ENCODE results near the gene ADAM10. TPM values are rescaled to one million over a fixed set of nuclear protein-coding genes. Genes with fewer than 3 reads are reported as not detected.

The ADAM10 gene
- total RNA-seq, 1 experiment from 2014 or later, result 133 TPM

DNA sequence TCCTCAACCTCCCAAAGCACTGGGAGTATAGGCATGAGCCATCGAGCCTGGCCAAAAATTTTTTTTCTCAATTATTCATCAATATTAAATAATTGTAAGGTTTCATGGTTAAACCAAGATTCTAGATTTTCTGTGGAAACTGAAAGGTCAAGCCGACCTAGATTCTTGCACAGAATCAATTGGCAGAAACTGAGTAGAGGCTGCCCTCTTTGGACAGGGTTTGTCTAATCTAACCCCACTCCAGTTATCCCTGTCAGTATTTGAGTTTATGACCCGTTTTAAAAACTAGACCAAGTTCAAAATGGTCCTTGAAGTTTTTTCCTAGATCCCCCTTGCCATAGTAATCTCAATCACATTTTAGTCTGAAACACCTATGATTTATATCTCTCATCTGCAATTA, 8.6 kb upstream of the ADAM10 start:
- ATAC-seq (no peak), DNase-seq (ENCODE audit: low spot score) (no peak)
- no peaks in the 10 kb centered on the region for H3K27me3 Mint-ChIP-seq (ENCODE audit: low read depth)
- H3K9me3 Mint-ChIP-seq, result no peaks in the 10 kb centered on the region
- no peak for TF ChIP-seq CREM (CRISPR knock-in tag; IDR thresholded peaks at IDR 0.05)
- no peak for TF ChIP-seq ZBTB21 (CRISPR knock-in tag; IDR thresholded peaks at IDR 0.05; ENCODE audit: borderline replicate concordance)
- TF ChIP-seq GTF2I (CRISPR knock-in tag; conservative IDR thresholded peaks at IDR 0.05), result no peak
- TF ChIP-seq, protein P1, sequence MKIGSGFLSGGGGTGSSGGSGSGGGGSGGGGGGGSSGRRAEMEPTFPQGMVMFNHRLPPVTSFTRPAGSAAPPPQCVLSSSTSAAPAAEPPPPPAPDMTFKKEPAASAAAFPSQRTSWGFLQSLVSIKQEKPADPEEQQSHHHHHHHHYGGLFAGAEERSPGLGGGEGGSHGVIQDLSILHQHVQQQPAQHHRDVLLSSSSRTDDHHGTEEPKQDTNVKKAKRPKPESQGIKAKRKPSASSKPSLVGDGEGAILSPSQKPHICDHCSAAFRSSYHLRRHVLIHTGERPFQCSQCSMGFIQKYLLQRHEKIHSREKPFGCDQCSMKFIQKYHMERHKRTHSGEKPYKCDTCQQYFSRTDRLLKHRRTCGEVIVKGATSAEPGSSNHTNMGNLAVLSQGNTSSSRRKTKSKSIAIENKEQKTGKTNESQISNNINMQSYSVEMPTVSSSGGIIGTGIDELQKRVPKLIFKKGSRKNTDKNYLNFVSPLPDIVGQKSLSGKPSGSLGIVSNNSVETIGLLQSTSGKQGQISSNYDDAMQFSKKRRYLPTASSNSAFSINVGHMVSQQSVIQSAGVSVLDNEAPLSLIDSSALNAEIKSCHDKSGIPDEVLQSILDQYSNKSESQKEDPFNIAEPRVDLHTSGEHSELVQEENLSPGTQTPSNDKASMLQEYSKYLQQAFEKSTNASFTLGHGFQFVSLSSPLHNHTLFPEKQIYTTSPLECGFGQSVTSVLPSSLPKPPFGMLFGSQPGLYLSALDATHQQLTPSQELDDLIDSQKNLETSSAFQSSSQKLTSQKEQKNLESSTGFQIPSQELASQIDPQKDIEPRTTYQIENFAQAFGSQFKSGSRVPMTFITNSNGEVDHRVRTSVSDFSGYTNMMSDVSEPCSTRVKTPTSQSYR (CRISPR knock-in tag; IDR thresholded peaks at IDR 0.05), result no peak
- no peak for TF ChIP-seq HMGA2 (CRISPR knock-in tag; IDR thresholded peaks at IDR 0.05)
- TF ChIP-seq ZNF423 (CRISPR knock-in tag; IDR thresholded peaks at IDR 0.05), result no peak
- no peak for TF ChIP-seq NR1H2 (CRISPR knock-in tag; IDR thresholded peaks at IDR 0.05)
- no peak for TF ChIP-seq MXD4 (CRISPR knock-in tag; IDR thresholded peaks at IDR 0.05; ENCODE audit: borderline replicate concordance)
- TF ChIP-seq, protein P2, sequence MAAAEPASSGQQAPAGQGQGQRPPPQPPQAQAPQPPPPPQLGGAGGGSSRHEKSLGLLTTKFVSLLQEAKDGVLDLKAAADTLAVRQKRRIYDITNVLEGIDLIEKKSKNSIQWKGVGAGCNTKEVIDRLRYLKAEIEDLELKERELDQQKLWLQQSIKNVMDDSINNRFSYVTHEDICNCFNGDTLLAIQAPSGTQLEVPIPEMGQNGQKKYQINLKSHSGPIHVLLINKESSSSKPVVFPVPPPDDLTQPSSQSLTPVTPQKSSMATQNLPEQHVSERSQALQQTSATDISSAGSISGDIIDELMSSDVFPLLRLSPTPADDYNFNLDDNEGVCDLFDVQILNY (CRISPR knock-in tag; IDR thresholded peaks at IDR 0.05), result no peak
- TF ChIP-seq, protein P3, sequence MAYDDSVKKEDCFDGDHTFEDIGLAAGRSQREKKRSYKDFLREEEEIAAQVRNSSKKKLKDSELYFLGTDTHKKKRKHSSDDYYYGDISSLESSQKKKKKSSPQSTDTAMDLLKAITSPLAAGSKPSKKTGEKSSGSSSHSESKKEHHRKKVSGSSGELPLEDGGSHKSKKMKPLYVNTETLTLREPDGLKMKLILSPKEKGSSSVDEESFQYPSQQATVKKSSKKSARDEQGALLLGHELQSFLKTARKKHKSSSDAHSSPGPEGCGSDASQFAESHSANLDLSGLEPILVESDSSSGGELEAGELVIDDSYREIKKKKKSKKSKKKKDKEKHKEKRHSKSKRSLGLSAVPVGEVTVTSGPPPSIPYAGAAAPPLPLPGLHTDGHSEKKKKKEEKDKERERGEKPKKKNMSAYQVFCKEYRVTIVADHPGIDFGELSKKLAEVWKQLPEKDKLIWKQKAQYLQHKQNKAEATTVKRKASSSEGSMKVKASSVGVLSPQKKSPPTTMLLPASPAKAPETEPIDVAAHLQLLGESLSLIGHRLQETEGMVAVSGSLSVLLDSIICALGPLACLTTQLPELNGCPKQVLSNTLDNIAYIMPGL (CRISPR knock-in tag; IDR thresholded peaks at IDR 0.05), result no peak
- TF ChIP-seq SMAD3 (CRISPR knock-in tag; IDR thresholded peaks at IDR 0.05; ENCODE audit: borderline replicate concordance), result no peak
- TF ChIP-seq, protein P4, sequence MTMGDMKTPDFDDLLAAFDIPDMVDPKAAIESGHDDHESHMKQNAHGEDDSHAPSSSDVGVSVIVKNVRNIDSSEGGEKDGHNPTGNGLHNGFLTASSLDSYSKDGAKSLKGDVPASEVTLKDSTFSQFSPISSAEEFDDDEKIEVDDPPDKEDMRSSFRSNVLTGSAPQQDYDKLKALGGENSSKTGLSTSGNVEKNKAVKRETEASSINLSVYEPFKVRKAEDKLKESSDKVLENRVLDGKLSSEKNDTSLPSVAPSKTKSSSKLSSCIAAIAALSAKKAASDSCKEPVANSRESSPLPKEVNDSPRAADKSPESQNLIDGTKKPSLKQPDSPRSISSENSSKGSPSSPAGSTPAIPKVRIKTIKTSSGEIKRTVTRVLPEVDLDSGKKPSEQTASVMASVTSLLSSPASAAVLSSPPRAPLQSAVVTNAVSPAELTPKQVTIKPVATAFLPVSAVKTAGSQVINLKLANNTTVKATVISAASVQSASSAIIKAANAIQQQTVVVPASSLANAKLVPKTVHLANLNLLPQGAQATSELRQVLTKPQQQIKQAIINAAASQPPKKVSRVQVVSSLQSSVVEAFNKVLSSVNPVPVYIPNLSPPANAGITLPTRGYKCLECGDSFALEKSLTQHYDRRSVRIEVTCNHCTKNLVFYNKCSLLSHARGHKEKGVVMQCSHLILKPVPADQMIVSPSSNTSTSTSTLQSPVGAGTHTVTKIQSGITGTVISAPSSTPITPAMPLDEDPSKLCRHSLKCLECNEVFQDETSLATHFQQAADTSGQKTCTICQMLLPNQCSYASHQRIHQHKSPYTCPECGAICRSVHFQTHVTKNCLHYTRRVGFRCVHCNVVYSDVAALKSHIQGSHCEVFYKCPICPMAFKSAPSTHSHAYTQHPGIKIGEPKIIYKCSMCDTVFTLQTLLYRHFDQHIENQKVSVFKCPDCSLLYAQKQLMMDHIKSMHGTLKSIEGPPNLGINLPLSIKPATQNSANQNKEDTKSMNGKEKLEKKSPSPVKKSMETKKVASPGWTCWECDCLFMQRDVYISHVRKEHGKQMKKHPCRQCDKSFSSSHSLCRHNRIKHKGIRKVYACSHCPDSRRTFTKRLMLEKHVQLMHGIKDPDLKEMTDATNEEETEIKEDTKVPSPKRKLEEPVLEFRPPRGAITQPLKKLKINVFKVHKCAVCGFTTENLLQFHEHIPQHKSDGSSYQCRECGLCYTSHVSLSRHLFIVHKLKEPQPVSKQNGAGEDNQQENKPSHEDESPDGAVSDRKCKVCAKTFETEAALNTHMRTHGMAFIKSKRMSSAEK (CRISPR knock-in tag; IDR thresholded peaks at IDR 0.05; ENCODE audit: borderline replicate concordance), result no peak
- TF ChIP-seq, protein P5, sequence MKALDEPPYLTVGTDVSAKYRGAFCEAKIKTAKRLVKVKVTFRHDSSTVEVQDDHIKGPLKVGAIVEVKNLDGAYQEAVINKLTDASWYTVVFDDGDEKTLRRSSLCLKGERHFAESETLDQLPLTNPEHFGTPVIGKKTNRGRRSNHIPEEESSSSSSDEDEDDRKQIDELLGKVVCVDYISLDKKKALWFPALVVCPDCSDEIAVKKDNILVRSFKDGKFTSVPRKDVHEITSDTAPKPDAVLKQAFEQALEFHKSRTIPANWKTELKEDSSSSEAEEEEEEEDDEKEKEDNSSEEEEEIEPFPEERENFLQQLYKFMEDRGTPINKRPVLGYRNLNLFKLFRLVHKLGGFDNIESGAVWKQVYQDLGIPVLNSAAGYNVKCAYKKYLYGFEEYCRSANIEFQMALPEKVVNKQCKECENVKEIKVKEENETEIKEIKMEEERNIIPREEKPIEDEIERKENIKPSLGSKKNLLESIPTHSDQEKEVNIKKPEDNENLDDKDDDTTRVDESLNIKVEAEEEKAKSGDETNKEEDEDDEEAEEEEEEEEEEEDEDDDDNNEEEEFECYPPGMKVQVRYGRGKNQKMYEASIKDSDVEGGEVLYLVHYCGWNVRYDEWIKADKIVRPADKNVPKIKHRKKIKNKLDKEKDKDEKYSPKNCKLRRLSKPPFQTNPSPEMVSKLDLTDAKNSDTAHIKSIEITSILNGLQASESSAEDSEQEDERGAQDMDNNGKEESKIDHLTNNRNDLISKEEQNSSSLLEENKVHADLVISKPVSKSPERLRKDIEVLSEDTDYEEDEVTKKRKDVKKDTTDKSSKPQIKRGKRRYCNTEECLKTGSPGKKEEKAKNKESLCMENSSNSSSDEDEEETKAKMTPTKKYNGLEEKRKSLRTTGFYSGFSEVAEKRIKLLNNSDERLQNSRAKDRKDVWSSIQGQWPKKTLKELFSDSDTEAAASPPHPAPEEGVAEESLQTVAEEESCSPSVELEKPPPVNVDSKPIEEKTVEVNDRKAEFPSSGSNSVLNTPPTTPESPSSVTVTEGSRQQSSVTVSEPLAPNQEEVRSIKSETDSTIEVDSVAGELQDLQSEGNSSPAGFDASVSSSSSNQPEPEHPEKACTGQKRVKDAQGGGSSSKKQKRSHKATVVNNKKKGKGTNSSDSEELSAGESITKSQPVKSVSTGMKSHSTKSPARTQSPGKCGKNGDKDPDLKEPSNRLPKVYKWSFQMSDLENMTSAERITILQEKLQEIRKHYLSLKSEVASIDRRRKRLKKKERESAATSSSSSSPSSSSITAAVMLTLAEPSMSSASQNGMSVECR (CRISPR knock-in tag; IDR thresholded peaks at IDR 0.05; ENCODE audit: borderline replicate concordance), result no peak
- no peak overlapping the region for H3K4me3 Mint-ChIP-seq
- ChIA-PET CTCF (no interaction called here), POLR2A (no interaction called here)
- no peaks in the 10 kb centered on the region for H3K36me3 Mint-ChIP-seq
- no peak overlapping the region for H3K27ac Mint-ChIP-seq
- H3K4me1 Mint-ChIP-seq, result 0 out of 2 replicates have a peak, but pooled peaks cover 2% of the 10 kb centered on the region
